GDM1 (cell line): ENCODE results near the gene C22orf31.

ENCODE experiments used
- DNase-seq: peaks from one replicate; lab custom pipeline; 2025; lab: John Stamatoyannopoulos, UW

The C22orf31 gene

DNA sequence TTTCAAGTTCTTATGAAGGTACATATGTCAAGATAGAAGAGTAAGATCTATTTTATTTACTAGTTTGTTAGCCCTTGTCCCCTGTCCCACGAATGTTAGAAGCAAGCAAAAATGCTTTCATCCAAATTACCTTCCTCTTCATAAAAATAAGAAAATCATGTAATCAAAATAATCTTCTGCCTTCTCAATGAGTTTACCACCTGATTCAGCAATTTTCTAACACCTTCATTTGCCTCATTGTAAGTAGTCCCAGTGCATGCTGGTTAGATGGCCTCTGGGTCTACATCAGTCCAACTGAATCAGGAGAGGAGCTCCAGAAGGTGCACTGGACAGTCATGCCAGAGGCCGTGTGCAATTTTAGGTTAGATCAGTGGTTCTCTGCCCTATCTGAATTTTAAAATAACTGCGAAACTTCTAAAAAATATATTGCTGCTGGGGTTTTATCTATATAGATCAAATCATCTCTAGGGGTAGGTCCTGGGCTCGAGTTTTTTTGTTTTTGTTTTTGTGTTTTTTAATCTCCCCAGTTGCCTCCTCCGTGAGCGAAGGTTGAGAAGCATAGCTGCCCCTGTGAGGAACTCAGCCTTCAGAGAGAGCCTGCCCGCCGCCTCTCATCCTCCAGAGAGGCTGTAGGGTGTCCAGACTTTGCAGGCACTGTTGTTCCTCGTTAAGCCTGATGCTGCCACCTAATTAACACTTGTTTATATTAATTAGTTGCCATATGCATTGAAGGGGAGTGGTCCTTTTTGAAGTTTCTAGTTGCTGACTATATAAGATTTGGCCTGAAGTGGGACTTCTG is 32.2 kb downstream of the C22orf31 start:
- no peak for DNase-seq

DNA sequence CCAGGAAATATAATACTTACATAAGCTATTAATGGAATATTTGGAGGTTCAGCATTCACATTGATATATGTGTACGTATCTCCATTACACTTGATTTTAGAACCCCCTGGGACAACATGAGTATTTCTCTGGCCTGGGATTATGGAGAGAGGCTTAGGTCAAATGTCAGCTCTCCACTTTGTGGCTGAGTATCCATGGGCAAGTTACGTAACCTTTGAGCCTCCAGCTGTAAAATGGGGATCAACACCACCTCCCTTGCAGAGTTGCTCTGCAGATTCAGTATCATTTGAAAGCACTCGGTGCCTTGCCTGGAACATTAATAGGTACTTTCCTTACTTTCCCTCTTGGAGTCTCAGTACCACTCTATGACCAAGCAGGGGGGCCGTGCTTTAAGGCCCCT is 33.2 kb downstream of the C22orf31 start:
- DNase-seq: no peak

DNA sequence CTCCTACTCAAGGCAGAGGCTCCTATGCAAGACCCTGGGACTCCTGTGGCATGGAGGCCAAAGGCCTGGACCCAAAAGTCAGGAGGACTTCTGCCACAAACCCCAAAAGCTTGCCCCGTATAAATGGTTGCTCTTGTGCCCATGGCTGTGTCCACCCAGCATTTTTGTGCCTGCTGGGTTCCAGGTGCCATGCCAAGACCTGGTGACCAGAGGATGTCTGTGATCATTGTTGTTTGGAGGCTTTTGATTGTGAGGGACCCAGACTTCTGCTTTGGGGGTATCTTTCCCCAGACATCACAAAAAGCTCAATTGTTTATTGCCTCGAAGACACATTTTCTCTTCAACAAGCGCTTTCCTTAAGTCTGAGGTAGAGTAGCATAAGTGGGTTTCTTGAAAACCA is 35.1 kb downstream of the C22orf31 start:
- no peak for DNase-seq

DNA sequence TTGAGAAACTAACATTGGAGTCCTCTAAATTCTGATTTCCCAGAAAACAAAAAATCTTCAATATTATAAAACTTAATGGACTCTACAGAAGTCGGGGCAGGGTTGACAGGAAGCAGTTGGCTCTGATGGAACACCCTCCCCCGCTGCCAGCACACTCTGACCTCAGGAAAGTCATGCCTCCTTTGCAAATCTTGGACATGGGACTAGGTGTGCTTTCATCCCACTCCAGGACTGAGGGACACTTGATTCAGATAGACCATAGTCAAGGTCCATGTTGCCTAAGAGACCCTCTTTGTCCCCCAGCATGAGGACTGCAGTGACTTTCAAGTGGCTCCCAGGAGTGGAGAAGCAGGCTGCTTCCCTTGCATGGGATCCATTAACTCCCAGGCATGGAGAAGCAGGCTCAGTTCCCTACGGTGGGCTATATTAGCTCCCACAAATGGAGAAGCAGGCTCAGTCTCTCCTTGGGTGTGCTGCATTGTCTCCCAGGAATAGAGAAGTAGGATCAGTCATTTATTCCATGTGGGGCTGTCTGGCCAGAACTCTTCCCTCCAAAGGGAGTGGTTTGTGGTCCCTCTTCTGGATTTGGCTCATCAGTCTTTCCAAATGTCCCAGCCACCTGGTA is 38.3 kb downstream of the C22orf31 start:
- DNase-seq: no peak

DNA sequence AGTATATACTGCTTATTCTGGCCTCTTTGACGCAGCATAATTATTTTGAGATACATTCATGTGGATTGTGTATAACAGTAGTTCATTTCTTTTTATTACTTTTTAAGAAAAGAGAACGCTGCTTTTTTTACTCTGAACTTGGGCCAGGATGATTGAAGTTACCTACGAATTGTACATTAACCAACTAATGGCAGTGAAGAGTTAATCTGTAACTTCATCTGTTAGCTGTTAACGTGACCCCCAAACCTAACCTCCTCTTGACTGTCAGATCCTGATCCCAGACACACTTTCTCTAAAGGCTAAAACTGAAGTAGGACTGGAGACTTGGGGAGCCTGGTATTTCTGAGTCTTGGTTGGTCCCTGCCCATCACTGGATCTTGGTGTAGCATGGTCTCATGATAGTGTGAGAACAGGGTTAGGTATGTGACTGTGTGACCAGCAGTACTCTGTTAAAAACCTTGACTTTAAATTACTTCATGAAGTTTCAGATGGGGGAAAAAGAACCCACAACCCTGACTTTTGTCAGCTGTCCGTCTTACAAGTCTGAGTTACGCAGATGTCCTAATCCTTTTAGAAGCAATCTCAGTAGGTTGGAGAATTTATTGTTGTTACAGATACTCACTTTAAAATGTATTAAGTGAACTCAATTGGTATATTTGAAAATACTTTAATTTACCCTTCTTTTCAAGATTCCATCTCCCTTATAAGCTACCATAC is 39.4 kb downstream of the C22orf31 start:
- no peak for DNase-seq

DNA sequence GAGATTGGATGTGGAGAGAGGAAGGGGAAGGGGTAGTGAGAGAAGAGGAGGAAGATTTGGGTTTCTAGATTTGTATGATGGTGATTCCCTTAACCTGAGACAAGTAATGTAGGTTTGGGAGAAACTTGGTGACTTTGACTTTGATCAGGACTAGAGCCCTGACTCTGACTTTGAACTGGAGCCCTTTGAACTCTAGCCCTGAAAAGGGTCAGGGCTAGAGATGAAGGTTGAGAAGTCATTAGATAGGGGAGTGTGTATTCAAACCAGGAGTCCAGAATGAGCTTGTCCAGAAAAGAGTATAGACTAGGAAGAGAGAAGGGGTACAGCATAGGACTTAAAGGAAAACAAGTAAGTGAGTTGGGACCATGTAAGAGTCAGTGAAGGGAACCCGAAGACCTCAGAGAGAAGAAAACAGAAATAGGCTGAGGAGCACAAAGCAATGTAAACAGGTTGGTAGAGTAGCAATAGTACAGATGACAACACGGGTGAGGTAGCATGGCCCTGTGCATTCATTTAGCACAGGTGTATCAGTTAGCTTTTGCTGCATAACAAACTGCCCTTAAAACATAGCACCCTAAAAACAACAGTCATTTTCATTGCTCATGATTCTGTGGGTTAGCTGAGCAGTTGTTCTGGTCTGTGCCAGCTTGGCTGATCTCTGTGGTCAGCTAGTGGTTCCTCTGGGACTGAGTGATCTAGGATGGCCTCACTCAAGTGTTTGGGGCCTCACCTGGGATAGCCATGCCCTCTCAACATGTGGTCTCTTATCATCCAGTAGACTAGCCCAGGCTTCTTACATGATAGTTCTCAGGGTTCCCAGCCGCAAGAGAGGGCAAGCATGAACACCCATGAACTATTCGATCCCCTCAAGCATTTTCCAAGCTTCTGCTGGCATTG is 43.1 kb downstream of the C22orf31 start:
- no peak for DNase-seq

DNA sequence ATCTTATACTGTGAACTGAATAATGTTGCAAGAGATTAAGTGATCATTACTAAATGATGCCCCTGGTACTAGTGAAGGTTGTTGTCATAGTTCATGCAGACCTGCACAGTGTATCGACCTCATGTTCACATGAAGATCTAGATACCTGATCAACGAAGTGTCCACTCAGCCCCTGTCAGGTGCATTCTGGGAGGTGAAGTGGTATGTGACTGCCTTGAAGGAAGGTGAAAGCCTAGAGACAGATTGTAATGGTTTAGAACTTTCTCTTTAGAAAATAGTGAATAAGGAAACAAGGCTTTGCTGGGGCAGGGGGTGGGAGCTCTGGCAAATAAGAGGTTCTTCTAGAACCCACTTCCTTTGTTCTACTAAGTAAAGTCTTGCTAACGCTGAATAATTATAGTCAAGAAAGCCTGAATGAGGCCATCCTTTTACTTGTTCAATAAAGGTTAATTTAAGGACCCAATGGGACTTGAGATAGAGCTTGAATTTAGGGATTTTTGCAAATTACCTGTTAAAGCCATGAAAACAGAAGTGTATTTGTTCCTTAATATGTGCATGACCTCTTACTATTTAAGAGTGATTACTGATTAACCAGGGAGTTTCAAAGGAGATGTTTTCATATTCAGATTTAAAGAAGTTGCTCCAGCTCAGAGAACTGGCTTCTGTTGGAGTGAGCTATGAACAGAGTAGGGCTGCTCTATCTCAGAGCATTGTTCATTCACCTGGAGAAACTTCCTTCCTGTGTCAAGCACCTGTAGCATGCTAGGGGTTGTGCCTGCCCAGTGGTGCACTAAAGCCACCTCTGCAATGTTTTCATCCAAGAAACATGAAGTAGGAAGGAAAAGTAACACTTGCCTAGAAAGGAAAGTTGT is 45.3 kb downstream of the C22orf31 start:
- no peak for DNase-seq

DNA sequence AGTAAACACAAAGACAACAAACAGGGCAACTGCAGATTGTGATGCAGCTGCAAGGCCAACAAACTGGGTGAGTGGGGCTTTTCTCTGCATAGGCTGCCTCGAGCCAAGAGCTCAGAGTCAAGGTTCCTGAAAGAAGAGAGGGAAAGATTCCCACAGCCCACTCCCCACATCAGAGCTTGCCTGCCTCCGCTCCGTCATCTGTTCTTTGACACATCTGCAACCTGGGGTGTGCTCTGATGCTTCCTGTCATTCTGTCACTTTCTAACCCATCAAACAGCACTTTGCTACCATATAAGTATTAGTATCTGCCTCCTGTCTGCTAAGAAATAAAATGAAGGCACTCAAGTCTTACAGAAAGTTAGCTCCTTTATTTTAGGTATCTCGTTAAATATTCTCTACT is 46.9 kb downstream of the C22orf31 start:
- no peak for DNase-seq

DNA sequence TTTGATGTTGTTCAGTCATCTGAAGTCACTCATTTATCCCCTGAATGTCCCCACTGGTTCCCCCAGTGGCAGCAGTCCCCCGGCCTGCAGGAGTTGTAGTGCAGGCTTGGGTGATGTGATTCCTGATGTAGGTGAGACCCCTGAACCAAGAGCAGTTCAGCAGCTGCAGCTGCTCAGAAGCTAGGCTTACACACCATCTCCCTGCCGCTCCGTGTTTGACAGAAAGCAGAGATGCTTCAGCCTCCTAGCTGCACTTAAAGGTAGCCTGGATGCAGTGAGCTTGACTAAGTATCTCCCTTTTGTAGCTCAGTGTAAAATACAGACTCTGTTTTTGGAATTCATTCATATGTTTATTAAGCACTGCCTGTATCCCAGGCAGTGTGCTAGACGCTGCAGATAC is 47.3 kb downstream of the C22orf31 start:
- no peak for DNase-seq

DNA sequence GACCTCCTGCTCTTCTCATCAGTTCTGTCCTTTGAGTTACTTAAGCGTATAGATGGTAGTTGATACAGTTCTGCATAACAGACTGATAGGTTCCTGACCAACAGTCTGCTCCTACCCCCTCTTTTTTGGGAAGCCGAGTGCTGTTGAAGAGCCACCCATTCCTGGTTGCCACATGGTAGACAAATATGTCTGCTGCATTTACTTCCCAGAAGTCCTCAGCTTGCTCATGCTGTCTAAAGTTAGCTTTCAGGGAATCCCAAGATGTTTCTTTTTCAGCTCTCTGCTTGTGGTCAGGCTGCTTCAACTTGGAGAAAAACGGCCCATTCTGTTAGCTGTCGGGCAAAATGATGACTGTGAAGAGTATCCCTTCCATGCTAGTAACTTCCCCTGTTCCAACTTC is 48.7 kb downstream of the C22orf31 start:
- DNase-seq: no peak

DNA sequence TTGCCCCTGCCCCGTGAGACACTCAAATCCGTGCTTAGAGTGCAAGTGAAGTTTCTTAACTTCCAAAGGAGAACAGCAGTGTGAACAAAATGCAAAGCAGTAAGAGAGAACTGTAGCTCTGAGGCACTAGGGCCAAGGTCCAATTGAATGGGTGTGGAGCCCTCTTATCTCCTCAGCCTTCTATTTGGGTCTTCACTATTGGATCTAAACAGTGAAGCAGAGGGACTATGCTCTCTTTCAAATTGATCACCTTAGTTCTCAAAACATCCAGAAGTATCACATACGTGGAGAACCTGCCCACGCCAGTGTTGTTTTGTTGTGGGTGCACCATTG is 49.6 kb downstream of the C22orf31 start:
- no peak for DNase-seq

DNA sequence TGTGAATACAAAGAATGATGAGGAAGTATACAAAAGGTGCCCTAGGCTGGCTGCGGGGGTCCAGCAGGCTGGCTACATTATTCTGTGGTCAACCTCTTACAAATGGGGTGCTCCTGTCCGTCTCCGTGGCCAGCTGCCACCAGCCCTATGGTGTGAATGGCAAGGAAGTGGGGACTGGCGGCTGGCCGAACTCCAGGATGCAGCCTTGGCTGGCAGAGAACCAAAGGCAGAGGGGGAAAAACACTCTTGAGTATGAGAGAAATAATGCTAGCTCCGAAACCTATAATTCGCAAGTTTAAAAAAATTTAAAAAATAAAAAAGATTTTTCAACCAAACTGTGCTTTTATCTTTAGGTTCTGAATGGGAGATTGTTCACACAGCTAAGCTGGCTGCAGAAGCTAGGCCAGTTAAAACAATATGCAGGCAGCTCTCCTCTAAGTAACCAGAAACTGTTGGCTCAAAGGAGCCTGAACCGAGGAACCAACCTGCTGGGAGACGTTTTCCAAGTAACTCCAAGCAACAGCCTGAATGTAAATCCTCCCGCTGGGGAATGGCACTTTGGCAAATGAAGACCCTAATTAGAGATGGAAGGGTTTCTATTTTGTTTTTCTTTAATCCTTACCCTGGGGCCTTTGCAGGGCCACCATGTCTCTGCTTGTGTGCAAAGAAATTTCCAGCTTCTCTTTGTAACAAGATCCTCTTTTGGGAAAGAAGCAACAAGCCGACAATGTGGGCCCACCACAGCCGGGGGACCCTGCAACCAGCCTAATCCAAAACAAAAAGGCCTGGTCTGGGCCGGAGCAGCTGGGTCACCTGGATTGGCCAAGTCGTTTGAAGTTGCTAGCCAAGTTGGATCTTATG is 50.2 kb downstream of the C22orf31 start:
- no peak for DNase-seq

DNA sequence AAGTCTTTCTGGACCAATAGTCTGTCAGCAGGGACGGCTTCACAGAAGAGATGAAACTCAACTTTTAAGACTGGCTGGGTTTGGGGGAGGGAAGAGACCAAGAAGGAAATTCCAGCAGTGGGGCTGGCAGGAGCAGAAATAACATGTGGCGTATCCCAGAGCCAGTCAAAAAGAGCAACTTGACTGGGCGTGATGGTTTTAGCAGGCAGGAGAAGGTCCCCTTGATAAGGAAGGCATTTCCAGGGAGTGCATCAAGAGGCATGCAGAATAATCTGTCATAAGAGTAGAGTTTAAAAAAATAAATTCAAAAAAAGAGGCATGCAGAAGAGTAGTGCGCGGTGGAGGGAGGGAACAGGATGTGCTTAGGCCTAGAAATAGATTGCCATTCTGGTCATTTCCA is 52.5 kb downstream of the C22orf31 start:
- DNase-seq: no peak
